GM19455 (cell line): ENCODE data around the gene GPATCH2L.

Experiments
- ATAC-seq: cut with Tn5 transposase; IDR thresholded peaks from one replicate; pipeline ENCODE4 v1.9.1; 2021; ENCODE audit not compliant: unreplicated experiment

Gene GPATCH2L

DNA sequence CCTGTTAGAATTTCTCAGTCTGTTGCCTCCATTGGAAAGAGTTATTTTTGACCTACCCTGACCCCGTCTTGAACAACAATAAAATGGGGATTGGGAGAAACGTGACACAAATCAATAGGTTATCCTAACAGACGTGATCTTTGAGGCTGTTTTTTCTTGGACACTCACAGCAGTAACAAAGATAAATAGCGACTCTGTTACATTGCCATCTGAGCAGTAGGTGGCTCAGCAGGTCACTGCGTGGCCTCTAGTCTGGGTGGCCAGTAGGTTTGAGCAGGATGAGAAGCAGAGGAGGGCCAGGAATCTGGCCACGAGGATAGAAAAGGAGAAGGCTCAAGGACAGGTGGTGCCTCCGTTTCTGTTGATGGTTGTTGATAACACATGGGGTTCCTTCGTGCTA is 101.4 kb downstream of the GPATCH2L start:
- no peak for ATAC-seq

DNA sequence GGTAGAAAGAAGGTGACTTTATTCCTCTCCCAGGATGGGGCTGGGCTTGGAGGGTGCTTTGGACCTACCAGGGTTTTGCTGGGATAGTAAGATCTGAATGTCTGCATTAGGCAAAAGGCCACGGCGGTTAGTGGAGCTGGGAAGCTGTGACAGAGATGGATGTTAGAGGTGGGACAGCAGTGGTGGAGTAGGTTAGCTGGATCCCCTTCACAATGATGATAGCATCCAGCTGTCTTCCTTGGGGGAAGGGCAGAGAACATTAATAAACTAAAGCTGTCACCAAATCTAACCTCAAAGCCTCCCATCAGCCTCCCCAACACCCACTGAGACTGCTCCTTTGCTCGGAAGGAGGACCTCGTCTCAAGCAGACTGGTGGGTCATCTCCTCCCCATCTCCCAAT is 104.8 kb downstream of the GPATCH2L start:
- no peak for ATAC-seq

DNA sequence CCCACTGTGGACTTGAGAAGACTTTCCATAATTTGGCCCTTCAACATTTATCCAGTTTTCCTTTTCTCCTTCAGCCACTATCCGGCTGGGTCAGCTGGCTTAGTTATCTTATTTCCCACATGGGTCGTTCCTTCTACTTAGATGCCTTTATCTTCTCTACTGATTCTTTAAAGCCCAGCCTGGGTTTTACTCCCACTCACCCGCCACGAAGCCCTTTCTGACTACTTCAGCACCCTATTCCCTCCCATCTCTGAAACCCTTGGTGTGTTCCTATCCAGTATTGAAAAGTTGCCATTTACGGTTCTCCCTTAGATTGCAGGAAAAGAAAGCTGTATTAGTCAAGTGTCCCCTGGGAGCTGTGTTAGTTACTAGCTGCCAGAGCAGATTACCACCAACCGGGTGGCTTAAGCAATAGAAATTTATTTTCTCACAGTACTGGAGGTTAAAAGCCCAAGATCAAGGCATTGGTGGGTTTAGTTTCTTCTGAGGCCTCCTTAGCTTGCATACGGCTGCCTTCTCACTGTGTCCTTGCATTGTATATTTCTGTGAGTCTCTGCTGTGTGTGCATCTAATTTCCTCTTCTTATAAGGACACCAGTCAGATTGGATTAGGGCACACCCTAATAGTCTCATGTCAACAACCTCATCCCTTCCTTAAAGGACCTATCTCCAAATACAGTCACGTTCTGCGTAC is 105.5 kb downstream of the GPATCH2L start:
- ATAC-seq: no peak

DNA sequence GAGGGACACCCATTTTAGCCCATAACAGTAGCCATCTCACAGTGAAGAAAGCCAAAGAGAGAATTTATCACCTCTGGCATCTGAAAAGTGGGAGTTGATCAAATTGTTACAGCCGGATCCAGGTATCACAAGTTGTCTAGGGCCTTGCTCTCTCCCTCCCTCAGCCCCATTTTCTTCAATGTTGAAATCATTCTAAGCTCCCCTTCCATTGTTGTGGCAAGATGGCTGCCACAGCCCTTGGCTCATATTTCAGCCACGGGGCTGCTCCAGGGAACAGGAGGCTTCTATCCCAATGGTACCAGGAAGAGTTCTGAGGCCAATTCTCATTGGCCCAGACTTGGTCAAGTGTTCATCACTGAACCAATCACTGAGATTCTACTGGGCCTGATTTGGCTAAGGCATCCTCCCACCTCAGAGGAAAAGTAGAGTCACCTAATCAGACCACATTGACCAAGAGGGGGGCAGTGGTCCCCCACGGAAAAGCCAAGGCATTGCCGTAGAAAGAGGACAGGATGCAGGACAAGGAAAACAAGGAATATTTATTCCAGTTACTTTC is 106.2 kb downstream of the GPATCH2L start:
- ATAC-seq: no peak

DNA sequence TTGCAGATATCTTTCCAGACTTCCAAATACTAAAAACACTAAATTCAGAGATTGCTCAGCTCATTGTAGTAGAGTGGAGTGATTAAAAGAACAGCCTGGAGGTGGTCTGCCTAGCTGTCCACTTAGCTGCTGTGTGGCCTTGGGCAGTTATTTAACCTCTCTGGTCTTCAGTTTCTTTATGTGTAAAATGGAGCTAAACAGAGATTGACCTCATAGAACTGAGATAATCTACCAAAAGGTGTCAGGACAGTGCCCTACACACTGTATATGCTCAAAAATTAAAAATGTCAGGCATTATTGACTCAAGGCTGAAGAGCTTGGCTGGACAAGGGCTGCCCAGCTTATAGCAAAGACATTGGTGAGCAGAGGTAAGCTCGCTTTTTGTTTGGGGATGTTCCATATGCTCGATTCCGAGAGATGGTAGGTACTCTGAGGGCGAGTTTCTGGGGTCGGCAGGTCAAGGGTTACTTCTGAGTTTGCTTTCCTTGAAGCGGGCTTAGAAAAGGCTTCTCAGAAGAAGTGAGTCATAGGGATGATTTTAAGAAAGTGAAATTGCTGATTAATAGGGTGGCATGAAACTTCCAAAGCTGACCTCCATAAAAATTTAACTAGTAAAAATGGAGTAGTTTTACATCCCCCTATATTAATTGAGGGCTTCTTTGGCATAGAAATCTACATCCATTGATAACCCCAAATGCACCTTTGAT is 107.5 kb downstream of the GPATCH2L start:
- no peak for ATAC-seq

DNA sequence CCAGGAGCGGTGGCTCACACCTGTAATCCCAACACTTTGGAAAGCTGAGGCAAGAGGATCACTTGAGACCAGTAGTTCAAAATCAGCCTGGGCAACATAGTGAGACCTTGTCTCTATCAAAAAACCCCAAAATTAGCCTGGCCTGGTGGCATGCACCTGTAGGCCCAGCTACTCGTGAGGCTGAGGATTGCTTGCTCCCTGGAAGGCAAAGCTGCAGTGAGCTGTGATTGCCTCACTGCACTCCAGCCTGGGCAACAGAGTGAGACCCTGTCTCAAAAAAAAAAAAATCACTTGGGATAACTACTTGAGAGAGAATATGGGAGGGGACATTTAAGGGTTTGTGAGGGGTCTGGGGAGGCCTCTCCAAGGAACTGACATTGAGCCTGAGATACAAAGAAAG is 109.0 kb downstream of the GPATCH2L start:
- no peak for ATAC-seq

DNA sequence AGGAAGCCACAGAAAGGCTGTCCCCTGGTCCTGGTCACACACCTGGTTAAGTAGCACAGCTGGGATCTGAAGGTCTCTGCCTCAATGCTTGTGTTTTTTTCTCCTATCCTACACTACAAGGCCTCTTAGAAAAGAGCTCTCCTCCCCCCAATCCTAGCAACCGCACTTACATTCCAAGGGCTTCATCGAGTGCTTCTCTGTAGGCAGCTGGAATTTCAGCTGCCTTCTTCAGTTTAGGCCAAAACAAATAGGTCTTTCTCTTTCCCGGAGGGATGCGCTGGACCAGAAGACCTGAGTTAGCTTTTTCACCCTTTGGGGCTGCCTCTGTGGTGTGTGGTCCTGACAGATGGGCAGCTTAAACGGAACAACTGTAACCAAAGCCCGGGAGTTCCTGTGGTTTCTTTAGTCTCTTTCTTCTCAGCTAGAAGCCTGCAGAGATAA is 109.7 kb downstream of the GPATCH2L start:
- ATAC-seq: no peak

DNA sequence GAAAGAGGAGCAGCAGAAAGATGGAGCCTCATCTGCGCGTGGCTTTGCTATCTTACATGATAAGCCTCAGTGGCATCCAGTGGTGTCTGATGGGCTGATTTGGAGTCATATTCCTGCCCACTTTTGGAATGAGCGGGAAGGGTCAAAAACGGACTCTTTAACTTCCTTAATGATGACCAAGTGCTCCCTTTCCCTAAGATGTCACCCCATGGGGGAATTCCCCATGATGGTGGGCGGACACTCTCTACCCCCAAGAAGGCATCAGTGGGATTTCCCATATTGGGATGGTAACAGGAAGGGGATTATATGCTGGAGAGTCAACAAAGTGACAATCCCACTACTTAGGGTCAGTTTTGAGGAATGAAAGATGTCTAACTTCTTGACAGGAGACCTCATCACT is 110.9 kb downstream of the GPATCH2L start:
- ATAC-seq: no peak
